ENCODE data around the gene PATJ.

Gene PATJ

DNA sequence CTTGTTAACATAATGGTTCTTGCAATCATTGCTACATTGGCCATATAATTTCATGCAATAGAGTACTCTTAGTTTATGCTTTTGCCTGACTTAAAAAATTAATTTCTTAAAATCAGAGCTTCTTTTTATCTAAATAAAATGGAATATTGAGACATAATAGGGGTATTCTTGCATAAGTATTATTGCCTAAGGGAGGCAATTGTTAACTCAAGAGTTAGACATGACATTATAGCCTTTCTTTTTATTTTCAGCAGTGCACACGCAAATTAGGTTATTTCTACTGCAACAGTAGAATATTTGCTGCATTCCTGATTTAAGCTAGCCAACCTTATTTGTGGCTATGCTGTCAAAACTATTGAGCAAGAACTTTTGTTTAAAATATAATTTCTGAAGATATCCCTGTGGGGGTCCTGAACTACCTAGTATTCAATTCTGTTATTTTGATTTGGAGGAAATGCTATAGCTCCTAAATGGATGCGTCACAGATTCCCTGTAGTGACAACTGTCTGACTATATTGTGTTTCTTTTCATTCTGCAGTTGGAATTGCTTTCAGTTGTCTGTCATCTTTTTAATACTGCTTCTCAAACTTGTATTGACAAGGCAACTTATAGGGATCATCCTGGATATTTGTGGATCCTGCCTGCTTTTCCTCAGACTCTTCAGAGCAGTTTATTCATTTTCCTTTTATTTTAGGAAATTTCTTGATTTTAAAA is 211.0 kb downstream of the PATJ start:
- no peaks in the 10 kb centered on the region for H3K36me3 ChIP-seq (ENCODE audit: control insufficient read depth in 1 of 2, insufficient read depth in 2 of 2, low read depth in 1 of 2, low read length in 2 of 2)
- H4K91ac ChIP-seq (ENCODE audit: low read length): no peak overlapping the region

DNA sequence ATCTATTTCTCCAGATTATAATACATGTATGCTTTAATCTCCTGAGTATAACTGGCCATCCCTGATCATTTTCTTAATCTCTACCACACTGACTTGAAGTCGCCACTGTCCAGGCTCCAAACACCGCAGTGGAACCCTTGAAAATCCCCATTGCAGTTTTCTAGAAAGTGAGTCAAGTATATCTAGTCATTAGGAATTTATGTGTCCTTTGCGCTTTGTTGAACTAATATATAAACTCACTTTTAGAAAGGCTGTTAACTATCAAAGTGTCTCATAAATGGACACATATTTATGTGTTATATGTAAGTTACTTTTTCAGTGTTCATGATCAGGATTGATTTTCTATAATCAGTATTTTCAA is 211.5 kb downstream of the PATJ start:
- Histone ChIP-seq H3K18ac (ENCODE audit: low read depth in 1 of 2, low read length in 2 of 2) (no peak overlapping the region), H2BK15ac (ENCODE audit: low read depth, poor library complexity, severe bottlenecking) (no peak overlapping the region), H3K27ac (ENCODE audit: low read length, poor library complexity, severe bottlenecking) (no peak overlapping the region), H3K14ac (ENCODE audit: low read length in 2 of 2) (no peak overlapping the region), H3K23ac (ENCODE audit: low read length in 2 of 2) (no peak overlapping the region), H2BK120ac (ENCODE audit: low read depth, low read length) (no peak overlapping the region), H3K4me3 (ENCODE audit: insufficient read depth in 1 of 2, low read depth in 1 of 2, low read length in 2 of 2) (no peak overlapping the region), H2BK12ac (ENCODE audit: low read length in 2 of 2) (no peak overlapping the region), H3K36me3 (ENCODE audit: control insufficient read depth in 1 of 2, insufficient read depth in 2 of 2, low read depth in 1 of 2, low read length in 2 of 2) (no peaks in the 10 kb centered on the region), H3K9ac (ENCODE audit: low read length) (no peak overlapping the region), H2AFZ (ENCODE audit: low read depth, low read length) (no peak overlapping the region), H2BK5ac (ENCODE audit: low read depth, low read length, poor library complexity, severe bottlenecking) (no peak overlapping the region), H4K8ac (ENCODE audit: low read length) (no peak overlapping the region), H3K9me3 (ENCODE audit: control insufficient read depth, low read length) (no peaks in the 10 kb centered on the region), H3K79me1 (replicated peaks; ENCODE audit: low read length, poor library complexity, severe bottlenecking) (no peaks in the 10 kb centered on the region), H4K91ac (ENCODE audit: low read length) (no peak overlapping the region), H2AK5ac (ENCODE audit: low read length, severe bottlenecking) (no peak overlapping the region), H3K27me3 (ENCODE audit: control insufficient read depth in 1 of 2, insufficient read depth in 1 of 2, low read length in 2 of 2) (no peaks in the 10 kb centered on the region), H3K4ac (ENCODE audit: low read depth in 1 of 2, low read length in 2 of 2) (no peak overlapping the region), H3K4me2 (ENCODE audit: low read length, poor library complexity, severe bottlenecking) (no peak overlapping the region), H3K4me1 (ENCODE audit: control insufficient read depth, insufficient read depth, low read depth, low read length) (peaks cover 5% of the 10 kb centered on the region)
- no peak for DNase-seq
- no CpG with 5 or more reads among the region's 3 CpGs for WGBS

More for the DNA sequence above, 211.0 kb downstream of the PATJ start:
- Histone ChIP-seq H3K9me3 (ENCODE audit: control insufficient read depth, low read length) (no peaks in the 10 kb centered on the region), H3K79me1 (replicated peaks; ENCODE audit: low read length, poor library complexity, severe bottlenecking) (no peaks in the 10 kb centered on the region), H3K9ac (ENCODE audit: low read length) (no peak overlapping the region), H2BK12ac (ENCODE audit: low read length in 2 of 2) (no peak overlapping the region), H2AFZ (ENCODE audit: low read depth, low read length) (no peak overlapping the region), H3K27ac (ENCODE audit: low read length, poor library complexity, severe bottlenecking) (no peak overlapping the region), H2BK120ac (ENCODE audit: low read depth, low read length) (no peak overlapping the region), H2BK5ac (ENCODE audit: low read depth, low read length, poor library complexity, severe bottlenecking) (no peak overlapping the region), H3K27me3 (ENCODE audit: control insufficient read depth in 1 of 2, insufficient read depth in 1 of 2, low read length in 2 of 2) (no peaks in the 10 kb centered on the region), H3K4ac (ENCODE audit: low read depth in 1 of 2, low read length in 2 of 2) (no peak overlapping the region), H3K4me1 (ENCODE audit: control insufficient read depth, insufficient read depth, low read depth, low read length) (peaks cover 5% of the 10 kb centered on the region), H2AK5ac (ENCODE audit: low read length, severe bottlenecking) (no peak overlapping the region), H3K23ac (ENCODE audit: low read length in 2 of 2) (no peak overlapping the region), H4K8ac (ENCODE audit: low read length) (no peak overlapping the region), H2BK15ac (ENCODE audit: low read depth, poor library complexity, severe bottlenecking) (no peak overlapping the region), H3K18ac (ENCODE audit: low read depth in 1 of 2, low read length in 2 of 2) (no peak overlapping the region), H3K4me2 (ENCODE audit: low read length, poor library complexity, severe bottlenecking) (no peak overlapping the region), H3K4me3 (ENCODE audit: insufficient read depth in 1 of 2, low read depth in 1 of 2, low read length in 2 of 2) (no peak overlapping the region), H3K14ac (ENCODE audit: low read length in 2 of 2) (no peak overlapping the region)
- WGBS: 100% methylated on average over 1 of the region's 2 CpGs
- no peak for DNase-seq

DNA sequence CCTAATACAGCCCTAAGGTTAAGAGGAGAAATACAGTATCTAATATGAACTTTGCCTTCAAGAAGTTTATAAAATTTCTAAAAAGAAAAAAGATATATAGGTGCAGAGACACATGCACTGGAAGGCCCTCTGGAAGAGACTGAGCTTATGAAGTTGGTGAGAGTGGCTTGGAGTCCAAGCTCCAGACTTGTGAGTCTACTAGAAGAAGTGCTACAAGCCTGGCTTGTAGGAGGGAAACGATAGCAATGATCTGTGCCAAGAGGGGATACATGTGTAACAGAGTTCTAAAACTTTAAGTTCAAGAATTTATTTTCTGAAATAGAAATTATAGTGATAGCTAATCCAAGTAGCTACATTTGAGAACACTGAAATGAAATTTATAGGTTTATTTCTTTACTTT is 213.0 kb downstream of the PATJ start:
- no peak overlapping the region for H3K27ac ChIP-seq (ENCODE audit: low read length, poor library complexity, severe bottlenecking)
- no peak overlapping the region for H2BK15ac ChIP-seq (ENCODE audit: low read depth, poor library complexity, severe bottlenecking)
- no peak overlapping the region for H2BK12ac ChIP-seq (ENCODE audit: low read length in 2 of 2)
- H3K4me3 ChIP-seq (ENCODE audit: insufficient read depth in 1 of 2, low read depth in 1 of 2, low read length in 2 of 2): no peak overlapping the region
- no peak overlapping the region for H3K4ac ChIP-seq (ENCODE audit: low read depth in 1 of 2, low read length in 2 of 2)
- H3K79me1 ChIP-seq (replicated peaks; ENCODE audit: low read length, poor library complexity, severe bottlenecking): no peaks in the 10 kb centered on the region
- WGBS: 80% methylated on average over 1 of the region's 1 CpG
- H4K8ac ChIP-seq (ENCODE audit: low read length): no peak overlapping the region
- no peak for DNase-seq
- no peak overlapping the region for H3K18ac ChIP-seq (ENCODE audit: low read depth in 1 of 2, low read length in 2 of 2)
- H3K36me3 ChIP-seq (ENCODE audit: control insufficient read depth in 1 of 2, insufficient read depth in 2 of 2, low read depth in 1 of 2, low read length in 2 of 2): no peaks in the 10 kb centered on the region
- H2AK5ac ChIP-seq (ENCODE audit: low read length, severe bottlenecking): no peak overlapping the region
- H4K91ac ChIP-seq (ENCODE audit: low read length): no peak overlapping the region
- no peak overlapping the region for H3K23ac ChIP-seq (ENCODE audit: low read length in 2 of 2)
- no peak overlapping the region for H3K14ac ChIP-seq (ENCODE audit: low read length in 2 of 2)
- no peak overlapping the region for H2AFZ ChIP-seq (ENCODE audit: low read depth, low read length)
- H3K9me3 ChIP-seq (ENCODE audit: control insufficient read depth, low read length): no peaks in the 10 kb centered on the region
- H2BK120ac ChIP-seq (ENCODE audit: low read depth, low read length): no peak overlapping the region
- H2BK5ac ChIP-seq (ENCODE audit: low read depth, low read length, poor library complexity, severe bottlenecking): no peak overlapping the region
- H3K4me1 ChIP-seq (ENCODE audit: control insufficient read depth, insufficient read depth, low read depth, low read length): peaks cover 5% of the 10 kb centered on the region
- no peaks in the 10 kb centered on the region for H3K27me3 ChIP-seq (ENCODE audit: control insufficient read depth in 1 of 2, insufficient read depth in 1 of 2, low read length in 2 of 2)
- no peak overlapping the region for H3K4me2 ChIP-seq (ENCODE audit: low read length, poor library complexity, severe bottlenecking)
- no peak overlapping the region for H3K9ac ChIP-seq (ENCODE audit: low read length)

DNA sequence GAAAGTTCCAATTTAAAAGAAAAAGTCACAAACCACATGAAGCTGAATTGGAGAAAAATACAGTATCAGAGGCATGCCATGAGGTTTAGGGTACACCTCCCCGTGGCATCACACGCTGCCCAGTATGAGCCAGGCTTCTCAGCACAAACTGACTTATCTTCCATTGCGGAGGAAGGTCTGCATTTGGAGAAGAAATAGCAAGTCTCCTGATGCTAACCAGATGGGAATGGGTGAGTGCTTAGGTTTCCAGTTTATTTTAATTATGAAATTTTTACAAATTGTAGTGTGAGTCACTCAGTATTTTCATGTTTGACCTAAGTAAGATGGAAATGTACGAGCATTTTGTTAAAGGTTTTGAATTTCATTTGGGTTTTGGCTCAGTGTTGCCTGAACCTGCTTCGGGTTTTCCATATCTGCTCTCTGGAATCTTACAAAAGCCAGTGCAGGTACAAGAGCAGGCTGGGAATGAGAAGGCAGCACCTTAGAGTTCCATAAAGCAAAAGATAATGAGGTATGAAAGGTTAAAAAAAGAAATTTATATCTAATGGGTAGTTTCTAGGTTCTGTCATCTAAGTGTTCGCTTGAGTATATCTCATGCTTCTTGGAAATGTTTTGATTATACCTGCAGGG is 213.9 kb downstream of the PATJ start:
- H4K91ac ChIP-seq (ENCODE audit: low read length): no peak overlapping the region
- no peak overlapping the region for H3K4ac ChIP-seq (ENCODE audit: low read depth in 1 of 2, low read length in 2 of 2)
- no peak overlapping the region for H3K18ac ChIP-seq (ENCODE audit: low read depth in 1 of 2, low read length in 2 of 2)
- no peak overlapping the region for H2BK120ac ChIP-seq (ENCODE audit: low read depth, low read length)
- H3K79me1 ChIP-seq (replicated peaks; ENCODE audit: low read length, poor library complexity, severe bottlenecking): no peaks in the 10 kb centered on the region
- DNase-seq: no peak
- no peak overlapping the region for H3K4me2 ChIP-seq (ENCODE audit: low read length, poor library complexity, severe bottlenecking)
- H2BK5ac ChIP-seq (ENCODE audit: low read depth, low read length, poor library complexity, severe bottlenecking): no peak overlapping the region
- no peak overlapping the region for H2BK12ac ChIP-seq (ENCODE audit: low read length in 2 of 2)
- no peak overlapping the region for H3K27ac ChIP-seq (ENCODE audit: low read length, poor library complexity, severe bottlenecking)
- H3K14ac ChIP-seq (ENCODE audit: low read length in 2 of 2): no peak overlapping the region
- H2AK5ac ChIP-seq (ENCODE audit: low read length, severe bottlenecking): no peak overlapping the region
- no peaks in the 10 kb centered on the region for H3K9me3 ChIP-seq (ENCODE audit: control insufficient read depth, low read length)
- peaks cover 2% of the 10 kb centered on the region for H3K4me1 ChIP-seq (ENCODE audit: control insufficient read depth, insufficient read depth, low read depth, low read length)
- H3K36me3 ChIP-seq (ENCODE audit: control insufficient read depth in 1 of 2, insufficient read depth in 2 of 2, low read depth in 1 of 2, low read length in 2 of 2): no peaks in the 10 kb centered on the region
- no peak overlapping the region for H2BK15ac ChIP-seq (ENCODE audit: low read depth, poor library complexity, severe bottlenecking)
- H3K23ac ChIP-seq (ENCODE audit: low read length in 2 of 2): no peak overlapping the region
- H3K4me3 ChIP-seq (ENCODE audit: insufficient read depth in 1 of 2, low read depth in 1 of 2, low read length in 2 of 2): no peak overlapping the region
- 92% methylated on average over 6 of the region's 6 CpGs for WGBS
- H2AFZ ChIP-seq (ENCODE audit: low read depth, low read length): no peak overlapping the region
- no peak overlapping the region for H3K9ac ChIP-seq (ENCODE audit: low read length)
- H4K8ac ChIP-seq (ENCODE audit: low read length): no peak overlapping the region
- H3K27me3 ChIP-seq (ENCODE audit: control insufficient read depth in 1 of 2, insufficient read depth in 1 of 2, low read length in 2 of 2): no peaks in the 10 kb centered on the region

Data from mesenchymal stem cell (in vitro differentiated cells and primary cell).